GM19372 (cell line): ENCODE results near the gene MAD2L1BP.
"Not testable (repeated sequence)": the region's sequence is repeated elsewhere in the genome, so short reads cannot be mapped to it uniquely, and the experiment has no call there.

ENCODE experiments used
- ATAC-seq: cut with Tn5 transposase; IDR thresholded peaks from one replicate; pipeline ENCODE4 v1.9.1; 2021; ENCODE audit warnings: mild to moderate bottlenecking, low read depth, moderate library complexity; ENCODE audit not compliant: unreplicated experiment

The MAD2L1BP gene

GRCh38 chr6:43625393-43625992, 10.1 kb upstream of the MAD2L1BP start:
- ATAC-seq: no peak

- no peak for ATAC-seq
Measured at GRCh38 chr6:43627008-43627825, 8.4 kb upstream of the MAD2L1BP start.

GRCh38 chr6:43628393-43629103, 7.1 kb upstream of the MAD2L1BP start:
- ATAC-seq: peak; percentile 10

GRCh38 chr6:43629104-43629504, 6.5 kb upstream of the MAD2L1BP start, which contains the start of gene GTPBP2:
Gene GTPBP2 (minus strand): TSS chr6:43629264. CDS start chr6:43629162, 102 bp downstream.
- ATAC-seq: peak; percentile 80

- peak; percentile 51 for ATAC-seq
Measured at GRCh38 chr6:43629505-43630300, 5.9 kb upstream of the MAD2L1BP start.

GRCh38 chr6:43630980-43631619, 4.5 kb upstream of the MAD2L1BP start:
- no peak for ATAC-seq

- not testable (repeated sequence) for ATAC-seq
Measured at GRCh38 chr6:43633002-43633401, 2.6 kb upstream of the MAD2L1BP start.

GRCh38 chr6:43634702-43635303, 837 bp upstream of the MAD2L1BP start:
- no peak for ATAC-seq

- ATAC-seq: no peak
Measured at GRCh38 chr6:43636308-43636659, 644 bp downstream of the MAD2L1BP start.

GRCh38 chr6:43639984-43640800, 4.6 kb downstream of the MAD2L1BP start:
- no peak for ATAC-seq

- ATAC-seq: no peak
Measured at GRCh38 chr6:43644940-43645612, 9.4 kb downstream of the MAD2L1BP start, which contains the start of gene RSPH9. Gene RSPH9 (plus strand): TSS chr6:43645036. CDS start chr6:43645099, 63 bp downstream.

GRCh38 chr6:43645613-43645964, 9.9 kb downstream of the MAD2L1BP start:
- ATAC-seq: no peak

GRCh38 chr6:43647613-43648012, 12.0 kb downstream of the MAD2L1BP start:
- no peak for ATAC-seq

- no peak for ATAC-seq
Measured at GRCh38 chr6:43648248-43648647, 12.6 kb downstream of the MAD2L1BP start.

GRCh38 chr6:43652822-43653221, 17.2 kb downstream of the MAD2L1BP start:
- ATAC-seq: not testable (repeated sequence)

GRCh38 chr6:43657221-43657802, 21.7 kb downstream of the MAD2L1BP start:
- no peak for ATAC-seq

- no peak for ATAC-seq
Measured at GRCh38 chr6:43658161-43658560, 22.5 kb downstream of the MAD2L1BP start.

GRCh38 chr6:43662948-43663347, 27.3 kb downstream of the MAD2L1BP start:
- ATAC-seq: not testable (repeated sequence)
